IMR-90 (cell line): ENCODE data around the gene MS4A6E. TPM values are rescaled to one million over a fixed set of nuclear protein-coding genes. Genes with fewer than 3 reads are reported as not detected.

Experiments
- ATAC-seq: fragments of 200-7000 bp; cut with Tn5 transposase; 2 replicates; pipeline ENCODE4 v1.9.1; 2020; ENCODE audit warnings: low read depth, mild to moderate bottlenecking, moderate library complexity
- BruUV-seq: library from RNA; stranded (reverse); fragments of 400-500 nt; replicated peaks from 2 replicates; lab custom pipeline; 2021; lab: Mats Ljungman, UMichigan
- CTCF ChIA-PET: fragments of 300-600 bp; formaldehyde crosslinking; extraction: SDS; loops from one replicate; lab custom pipeline; 2021; ENCODE audit warnings: antibody characterized with exemption; lab: Yijun Ruan, JAX
- POLR2A ChIA-PET: fragments of 300-600 bp; sonication (Branson Sonifier 250); formaldehyde crosslinking; loops from one replicate; lab custom pipeline; 2022; ENCODE audit warnings: antibody characterized with exemption; ENCODE audit not compliant: unreplicated experiment; lab: Charles Lee
- DNase-seq: peaks from one replicate; pipeline ENCODE4 v3.0.0; 2013
- H2AFZ ChIP-seq: replicated peaks from 2 replicates; pipeline ENCODE3; 2013; ENCODE audit warnings: low read length, mild to moderate bottlenecking; ENCODE audit not compliant: poor library complexity
- H2AK5ac ChIP-seq: 2 replicates; pipeline ENCODE4 v1.6.1; 2013; ENCODE audit warnings: low read depth, low read length, inconsistent platforms
- H2AK9ac ChIP-seq: replicated peaks from 2 replicates; pipeline ENCODE3; 2013; ENCODE audit warnings: mild to moderate bottlenecking, low read depth, low read length, moderate library complexity; ENCODE audit not compliant: poor library complexity
- H2BK120ac ChIP-seq: 2 replicates; pipeline ENCODE4 v1.6.1; 2013; ENCODE audit warnings: low read depth, low read length, inconsistent platforms
- H2BK15ac ChIP-seq: 3 replicates; pipeline ENCODE4 v1.6.1; 2013; ENCODE audit warnings: low read depth, low read length, inconsistent platforms
- H2BK20ac ChIP-seq: 2 replicates; pipeline ENCODE4 v1.6.1; 2013; ENCODE audit warnings: low read depth, mild to moderate bottlenecking, inconsistent platforms, low read length, moderate library complexity
- H2BK5ac ChIP-seq: 2 replicates; pipeline ENCODE4 v1.6.1; 2013; ENCODE audit warnings: mild to moderate bottlenecking, low read depth, low read length, inconsistent platforms; ENCODE audit not compliant: poor library complexity, severe bottlenecking
- H3K14ac ChIP-seq: replicated peaks from 2 replicates; pipeline ENCODE4 v1.6.1; 2013; ENCODE audit warnings: low read depth, low read length, inconsistent platforms
- H3K18ac ChIP-seq: 2 replicates; pipeline ENCODE4 v1.6.1; 2013; ENCODE audit warnings: low read depth, low read length, control low read depth
- H3K23ac ChIP-seq: 2 replicates; pipeline ENCODE4 v1.6.1; 2013; ENCODE audit warnings: low read depth, low read length, inconsistent platforms
- H3K27ac ChIP-seq: 2 replicates; pipeline ENCODE4 v1.5.1; 2013; ENCODE audit warnings: mild to moderate bottlenecking, control low read depth, low read length; ENCODE audit not compliant: insufficient read depth
- H3K27me3 ChIP-seq: 2 replicates; pipeline ENCODE4 v1.6.1; 2013; ENCODE audit warnings: low read length; ENCODE audit not compliant: control insufficient read depth, insufficient read depth
- H3K36me3 ChIP-seq: 2 replicates; pipeline ENCODE4 v1.6.1; 2013; ENCODE audit warnings: low read length, mixed read lengths; ENCODE audit not compliant: control insufficient read depth, insufficient read depth
- H3K4ac ChIP-seq: 2 replicates; pipeline ENCODE4 v1.6.1; 2013; ENCODE audit warnings: low read depth, low read length, inconsistent platforms
- H3K4me1 ChIP-seq: 2 replicates; pipeline ENCODE4 v1.6.1; 2013; ENCODE audit warnings: low read length, mixed read lengths; ENCODE audit not compliant: control insufficient read depth, insufficient read depth
- H3K4me2 ChIP-seq: 2 replicates; pipeline ENCODE4 v1.6.1; 2013; ENCODE audit warnings: low read depth, mild to moderate bottlenecking, control low read depth, low read length, moderate library complexity
- H3K4me3 ChIP-seq: 2 replicates; pipeline ENCODE4 v1.5.1; 2013; ENCODE audit warnings: low read depth, mild to moderate bottlenecking, control low read depth, low read length, moderate library complexity; ENCODE audit not compliant: insufficient read depth
- H3K56ac ChIP-seq: 2 replicates; pipeline ENCODE4 v1.6.1; 2013; ENCODE audit warnings: low read length, inconsistent platforms; ENCODE audit not compliant: insufficient read depth; ENCODE audit errors: extremely low read depth
- H3K79me1 ChIP-seq, 2 experiments: 2 replicates each; pipeline ENCODE4 v1.6.1; 2013; ENCODE audit warnings: low read length in 2 of 2, inconsistent platforms in 1 of 2, low read depth in 1 of 2
- H3K9ac ChIP-seq: 2 replicates; pipeline ENCODE4 v1.6.1; 2013; ENCODE audit warnings: low read depth, low read length, control low read depth
- H3K9me1 ChIP-seq: 2 replicates; pipeline ENCODE4 v1.6.1; 2013; ENCODE audit warnings: low read length, inconsistent platforms; ENCODE audit not compliant: insufficient read depth
- H3K9me3 ChIP-seq: 2 replicates; pipeline ENCODE4 v1.6.1; 2013; ENCODE audit warnings: low read length; ENCODE audit not compliant: control insufficient read depth, insufficient read depth
- H4K20me1 ChIP-seq: 2 replicates; pipeline ENCODE4 v1.6.1; 2013; ENCODE audit warnings: low read length, inconsistent platforms; ENCODE audit not compliant: insufficient read depth
- H4K5ac ChIP-seq: 2 replicates; pipeline ENCODE4 v1.6.1; 2013; ENCODE audit warnings: mild to moderate bottlenecking, low read depth, low read length, control low read depth
- H4K8ac ChIP-seq, 2 experiments: 2 replicates each; pipeline ENCODE4 v1.6.1; 2013; ENCODE audit warnings: low read depth in 2 of 2, low read length in 2 of 2, control low read depth in 1 of 2, inconsistent platforms in 1 of 2
- H4K91ac ChIP-seq: 2 replicates; pipeline ENCODE4 v1.6.1; 2013; ENCODE audit warnings: low read depth, low read length, inconsistent platforms; ENCODE audit not compliant: insufficient read depth
- CEBPB ChIP-seq: IDR thresholded peaks from 2 replicates; pipeline ENCODE4 v1.6.1; 2012; ENCODE audit warnings: low read depth, low read length, improper control_type of control experiment
- NFE2L2 ChIP-seq: fragments of 150-350 bp; IDR thresholded peaks from 2 replicates; pipeline ENCODE4 v1.6.1; 2016; ENCODE audit warnings: low read depth, mild to moderate bottlenecking, low read length
- WGBS, 2 experiments: methylation state at CpG; one replicate each; pipeline versions ENCODE4 v1.1.5 to v1.1.7; 2013; ENCODE audit warnings: missing lambda C conversion rate in 2 of 2; ENCODE audit not compliant: insufficient read length in 1 of 2; ENCODE audit errors: extremely low coverage in 2 of 2; 5-methylcytosine and 5-hydroxymethylcytosine counted together
- dilution Hi-C: fragments of 300-500 bp; cut with HindIII; formaldehyde crosslinking; loops from one replicate; pipeline ENCODE4 v1.14.3; 2018; ENCODE audit warnings: low sequenced_read_pairs; ENCODE audit not compliant: unreplicated experiment
- in situ Hi-C: fragments of 300-500 bp; cut with MboI; formaldehyde crosslinking; loops from 3 replicates; pipeline ENCODE4 v1.14.3; 2019; ENCODE audit warnings: low sequenced_read_pairs, inconsistent platforms, mixed read lengths
- intact Hi-C: fragments of 100-400 bp; cut with micrococcal nuclease; formaldehyde crosslinking; loops from 2 replicates; pipeline ENCODE4 v1.10.0; 2022
- polyA plus RNA-seq, 3 experiments: library from polyadenylated mRNA; depleted of rRNA; stranded (reverse); fragments of >200 nt; gene quantifications; 2 replicates each; pipeline ENCODE4 v1.2.3, GENCODE V29; 2012; ENCODE audit warnings: low replicate concordance in 1 of 3
- total RNA-seq: library from RNA; depleted of rRNA; stranded (reverse); fragments of >200 nt; gene quantifications from 2 replicates; pipeline ENCODE4 v1.2.3, GENCODE V29; 2012

Gene MS4A6E
- total and polyA plus RNA-seq, 2 of the 4 experiments (the other 2 are of a cell fraction), result not detected

DNA sequence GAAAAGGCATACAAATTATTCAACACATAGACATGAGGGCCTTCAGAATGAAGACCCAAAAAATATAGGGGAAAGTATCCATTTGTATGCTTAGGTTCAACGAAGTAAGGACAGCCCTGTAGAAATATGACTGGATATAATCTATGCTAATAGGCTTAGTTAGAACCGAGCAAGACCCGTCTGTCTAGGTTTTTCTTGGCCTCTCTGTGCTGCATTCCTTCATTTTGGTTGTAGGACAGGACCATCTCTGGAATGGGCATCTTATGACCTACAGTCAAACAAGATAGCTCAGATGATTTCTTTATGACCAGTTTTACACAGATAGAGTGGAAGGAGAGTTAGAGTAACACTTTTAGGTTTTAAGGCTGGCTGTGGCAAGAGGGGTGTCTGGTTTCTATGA is 45.7 kb downstream of the MS4A6E start:
- no peak overlapping the region for H3K27ac ChIP-seq
- in situ Hi-C loops (no loop called here), intact Hi-C loops (no loop called here), dilution Hi-C loops (no loop called here)
- H2BK20ac ChIP-seq, result no peak overlapping the region
- H3K27me3 ChIP-seq, result no peaks in the 10 kb centered on the region
- no peak for ATAC-seq
- no peak overlapping the region for H3K18ac ChIP-seq
- no peak overlapping the region for H3K56ac ChIP-seq
- no peak overlapping the region for H3K9ac ChIP-seq
- H3K4me3 ChIP-seq, result no peak overlapping the region
- H3K9me3 ChIP-seq, result no peaks in the 10 kb centered on the region; the same call in 1 of the 2 replicates
- H3K36me3 ChIP-seq, result no peaks in the 10 kb centered on the region
- H4K91ac ChIP-seq, result no peak overlapping the region
- H2AK9ac ChIP-seq, result no peak overlapping the region
- CTCF ChIA-PET, result interaction anchor here (0.6 kb wide), 1 partner anchor 406 kb away, joined by 3 read pairs; no protein-coding TSS in a partner anchor
- TF ChIP-seq CEBPB, result no peak
- no peak for TF ChIP-seq NFE2L2
- H4K5ac ChIP-seq, result no peak overlapping the region
- no peaks in the 10 kb centered on the region for H4K20me1 ChIP-seq
- H3K14ac ChIP-seq, result no peak overlapping the region
- WGBS, 2 experiments, result no CpG with 5 or more reads among the region's 3 CpGs
- H3K23ac ChIP-seq, result no peak overlapping the region
- H3K4me2 ChIP-seq, result no peak overlapping the region
- no peaks in the 10 kb centered on the region for H3K79me1 ChIP-seq
- no peak for DNase-seq
- H2BK5ac ChIP-seq, result no peak overlapping the region
- no peak overlapping the region for H2AK5ac ChIP-seq
- POLR2A ChIA-PET, result no interaction called here
- H3K4ac ChIP-seq, result no peak overlapping the region
- H2BK15ac ChIP-seq, result no peak overlapping the region
- H2BK120ac ChIP-seq, result no peak overlapping the region
- no peaks in the 10 kb centered on the region for H3K9me1 ChIP-seq
- BruUV-seq, result no TSS peak
- no peak overlapping the region for H2AFZ ChIP-seq
- H4K8ac ChIP-seq, result no peak overlapping the region
- no peaks in the 10 kb centered on the region for H3K4me1 ChIP-seq
